ENCODE data around the gene ZNF516.

ZNF516 gene

DNA sequence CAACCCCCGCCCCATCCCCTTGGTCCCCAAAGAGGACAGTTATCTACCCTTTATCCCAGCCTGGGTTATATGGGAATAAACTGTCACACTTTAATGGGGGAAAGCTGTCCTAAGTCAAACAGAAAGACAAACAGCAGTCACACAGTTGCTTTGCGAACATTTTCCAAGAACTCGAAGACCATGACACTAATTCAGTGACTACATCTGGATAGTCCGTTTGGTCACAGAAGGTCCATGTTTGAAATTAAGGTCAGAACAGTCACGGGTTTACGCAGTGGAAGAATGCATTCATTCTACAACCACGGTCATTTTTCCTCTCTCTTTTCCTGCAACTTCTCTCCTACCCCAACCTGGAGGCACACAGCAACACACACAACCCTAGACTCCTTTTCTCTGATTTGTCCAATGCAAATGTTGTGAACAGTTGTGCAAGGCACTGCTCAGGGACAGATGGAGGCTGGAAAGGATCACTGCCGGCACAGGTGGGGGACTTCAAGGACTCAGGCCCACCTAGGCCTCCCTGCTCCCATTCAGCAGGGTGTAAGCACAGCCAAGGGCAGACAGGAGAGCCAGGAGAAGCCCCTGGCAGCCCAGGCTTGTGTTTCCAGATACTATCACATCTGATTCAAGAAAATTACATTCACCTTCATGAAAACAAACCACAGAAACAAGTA lies 39.9 kb downstream of the ZNF516 start:
- no peak for DNase-seq

DNA sequence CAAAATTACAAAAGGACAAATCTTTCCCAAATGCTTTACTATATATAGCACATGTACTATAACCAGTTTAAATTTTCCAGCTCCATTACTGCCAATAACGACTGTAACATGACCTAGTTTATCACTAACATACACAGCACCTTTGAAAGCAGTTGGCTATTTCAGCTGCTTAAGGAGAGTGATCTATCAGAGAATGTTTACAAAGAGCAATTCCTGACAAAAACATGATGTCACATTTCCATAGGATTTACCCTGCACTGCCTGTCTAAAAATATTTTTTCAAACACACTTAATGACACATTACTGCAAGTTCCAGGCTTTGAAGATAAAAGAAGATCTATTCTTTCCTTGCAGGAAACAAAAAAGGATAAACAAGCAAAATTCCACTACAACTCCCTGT lies 40.6 kb downstream of the ZNF516 start:
- no peak for DNase-seq

GRCh38 chr18:76453932-76454331 lies 41.1 kb downstream of the ZNF516 start:
- DNase-seq, result no peak

DNA sequence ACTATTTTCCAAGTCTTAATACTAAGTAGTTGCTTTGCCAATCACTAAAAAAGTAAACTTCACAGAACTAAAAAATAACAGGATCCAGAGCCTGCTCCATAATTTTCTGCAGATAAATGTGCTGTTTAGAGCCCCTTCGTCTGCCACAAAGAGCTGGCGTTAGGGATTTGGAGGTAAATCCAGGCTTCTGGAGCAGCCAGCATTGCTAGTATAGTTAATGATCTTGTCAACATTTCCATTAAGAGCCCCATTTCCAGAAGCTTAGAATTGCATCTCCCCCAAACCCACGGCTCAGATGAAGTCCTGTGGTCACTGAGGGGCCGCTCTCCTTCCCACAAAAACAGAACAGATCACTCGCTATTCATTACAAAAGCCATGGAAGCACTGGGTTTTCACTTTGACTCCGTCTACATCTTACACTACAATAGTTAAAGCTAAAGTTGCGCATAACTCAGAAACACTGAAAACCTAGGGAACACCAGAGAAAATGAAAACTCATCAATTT lies 41.9 kb downstream of the ZNF516 start:
- no peak for DNase-seq

DNA sequence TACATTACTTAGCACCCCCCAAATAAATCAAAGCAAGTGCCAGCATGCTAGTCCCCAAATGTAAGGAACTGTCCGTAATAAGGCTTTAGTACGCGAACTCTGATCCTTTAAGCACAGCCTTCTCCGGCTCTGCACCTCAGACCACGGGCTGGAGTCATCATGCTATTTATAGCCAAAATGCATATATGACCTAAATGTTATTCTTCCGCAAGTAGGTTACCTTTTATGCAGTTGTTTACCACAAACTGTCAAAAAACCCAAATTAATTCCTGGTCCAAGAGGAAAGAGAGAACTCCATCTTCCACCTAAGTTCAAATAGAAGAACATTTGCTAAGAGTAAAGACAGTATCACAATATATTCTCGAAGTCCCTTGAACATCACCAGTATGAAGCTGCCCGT lies 42.7 kb downstream of the ZNF516 start:
- no peak for DNase-seq

- DNase-seq, result no peak
Measured at GRCh38 chr18:76451396-76452331, 43.4 kb downstream of the ZNF516 start.

- DNase-seq, result no peak
Measured at GRCh38 chr18:76450452-76451395, 44.3 kb downstream of the ZNF516 start.

GRCh38 chr18:76449111-76449453 lies 46.0 kb downstream of the ZNF516 start:
- no peak for DNase-seq

DNA sequence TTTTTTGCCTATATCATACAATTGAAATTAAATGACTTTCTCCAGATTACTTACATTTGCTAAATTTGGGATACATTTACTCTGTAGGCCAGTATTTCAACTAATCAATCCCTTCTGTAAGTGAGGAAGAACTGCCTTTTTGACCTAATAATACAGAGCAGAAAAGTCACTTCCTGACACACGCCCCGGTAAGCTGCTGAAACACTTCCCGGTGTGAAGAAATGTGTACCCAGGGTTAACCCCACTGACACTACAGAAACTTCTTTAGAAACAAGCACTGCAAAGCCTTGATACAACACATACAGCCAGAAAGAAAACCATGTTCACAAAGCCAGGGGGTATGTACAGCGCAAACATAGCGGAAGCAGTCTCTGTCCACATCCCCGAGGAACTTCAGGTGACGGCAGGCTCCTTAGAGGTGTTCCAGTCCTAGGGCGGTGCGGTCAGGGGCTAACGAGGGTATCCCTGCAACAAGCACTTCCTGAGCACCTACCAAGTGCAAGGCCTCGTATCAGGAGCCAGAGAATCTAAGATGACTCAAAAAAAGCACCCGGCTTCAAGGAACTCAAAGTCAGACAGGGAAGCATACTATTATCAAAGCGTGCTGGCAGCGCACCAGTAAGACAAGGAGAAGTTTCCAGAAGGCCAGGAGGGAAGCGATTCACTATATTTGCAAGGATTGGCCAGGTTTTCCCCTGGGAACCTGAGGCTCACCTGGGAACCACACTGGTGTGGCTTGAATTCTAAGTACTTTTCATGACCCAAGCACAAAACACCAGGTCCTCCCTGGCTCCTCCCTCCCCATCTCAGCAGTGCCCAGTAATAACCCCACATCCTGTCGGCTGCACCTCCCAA lies 46.6 kb downstream of the ZNF516 start:
- no peak for DNase-seq

- no peak for DNase-seq
Measured at GRCh38 chr18:76447258-76447890, 47.7 kb downstream of the ZNF516 start.

DNA sequence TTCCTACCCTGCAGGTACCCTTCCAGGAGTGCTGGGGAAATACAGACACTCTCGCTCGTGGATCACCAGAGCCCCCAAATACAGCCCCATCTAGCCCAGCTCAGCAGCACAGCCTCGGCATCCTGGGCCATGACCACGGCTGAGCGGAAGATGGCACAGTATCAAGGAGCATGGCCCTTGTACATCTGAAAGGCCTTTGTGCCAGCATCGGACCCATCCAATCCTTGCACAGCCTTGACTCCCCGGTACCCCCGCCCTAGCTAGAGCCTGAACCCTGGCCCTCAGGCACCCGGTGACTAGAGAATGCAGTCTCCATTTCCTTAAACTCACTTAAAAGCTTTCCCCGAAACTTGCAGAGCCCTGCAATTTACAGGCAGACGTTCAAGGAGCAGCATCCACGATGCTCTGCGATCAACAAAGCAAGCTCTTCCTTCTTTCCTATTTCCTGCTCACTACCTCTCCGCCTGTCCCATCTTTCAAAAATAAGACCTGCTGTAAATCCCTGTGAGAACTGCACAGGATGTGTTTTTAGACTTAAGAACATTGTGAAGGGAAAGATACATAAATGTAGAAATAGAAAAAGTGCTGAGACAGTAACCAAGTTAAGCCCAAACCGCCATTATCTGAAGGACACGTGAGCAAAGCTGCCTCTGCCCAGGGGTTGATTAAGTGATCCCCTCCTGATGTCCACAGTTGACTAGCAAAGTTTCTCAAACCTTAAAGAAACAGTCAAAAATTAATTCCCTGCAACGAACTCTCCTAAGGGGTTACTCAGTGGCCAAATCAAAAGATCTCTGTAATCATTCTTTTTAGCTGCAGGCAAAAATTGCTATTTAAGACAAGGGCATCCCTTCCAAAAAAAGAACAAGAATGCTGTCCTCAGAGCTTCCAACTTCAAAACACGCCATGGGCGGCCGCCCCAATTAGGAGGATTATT lies 48.5 kb downstream of the ZNF516 start:
- DNase-seq, result no peak

DNA sequence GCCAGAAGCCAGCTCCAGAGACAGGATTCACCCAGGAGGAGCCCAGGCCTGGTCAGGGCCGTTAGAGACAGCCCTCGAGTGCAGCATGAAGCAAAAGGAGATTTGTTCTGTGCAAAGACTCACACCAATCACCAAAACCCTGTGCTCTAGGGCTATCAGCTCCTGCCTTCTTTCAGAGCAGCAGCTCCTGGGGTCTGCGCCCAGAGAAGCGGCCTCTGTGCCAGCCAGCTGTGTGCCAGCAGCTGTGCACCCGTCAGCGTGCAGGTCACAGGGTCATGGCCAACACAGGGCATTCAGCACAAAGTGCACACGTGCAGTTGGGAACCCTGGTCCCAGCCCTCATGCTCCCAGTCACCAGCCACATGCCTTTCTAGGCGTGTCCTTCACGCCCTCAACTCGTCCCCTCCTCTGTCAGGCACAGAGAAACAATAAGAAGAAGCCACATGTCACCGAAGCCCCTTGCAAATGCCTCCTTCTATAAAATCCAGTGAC lies 49.3 kb downstream of the ZNF516 start:
- DNase-seq, result no peak

GRCh38 chr18:76445275-76445674 lies 49.8 kb downstream of the ZNF516 start:
- DNase-seq, result no peak

DNA sequence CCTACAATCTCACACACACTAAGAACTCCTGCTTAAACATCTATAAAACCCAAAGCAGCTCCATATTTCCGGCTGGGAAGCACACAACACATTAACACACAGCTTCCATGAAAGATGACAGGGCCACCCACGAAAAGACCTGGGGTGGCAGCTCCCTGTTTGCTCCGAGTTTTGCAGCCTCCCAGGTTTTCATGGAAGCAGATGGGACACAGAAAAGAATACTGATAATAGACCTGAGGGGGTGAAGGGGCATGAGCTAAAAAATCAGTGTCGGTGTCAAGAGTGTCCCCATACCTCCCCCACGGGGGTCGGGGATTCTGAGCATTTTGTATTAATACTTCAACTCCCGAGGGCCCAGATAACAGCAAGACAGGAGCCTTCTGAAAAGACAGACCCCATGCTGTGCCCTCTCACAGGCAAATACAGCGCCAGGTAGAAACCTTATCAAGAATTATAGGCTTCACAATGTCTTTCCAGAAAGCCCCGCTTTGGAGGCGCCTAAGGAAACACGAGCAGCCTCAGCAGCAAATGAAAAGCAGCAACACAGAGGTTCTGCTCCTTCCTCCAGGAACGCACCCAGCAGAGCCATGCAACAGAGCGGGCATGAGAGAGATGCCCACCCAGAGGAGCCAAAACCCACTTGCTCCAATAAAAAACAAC lies 50.5 kb downstream of the ZNF516 start:
- DNase-seq, result no peak

GRCh38 chr18:76443519-76444445 lies 51.3 kb downstream of the ZNF516 start:
- DNase-seq, result no peak

DNA sequence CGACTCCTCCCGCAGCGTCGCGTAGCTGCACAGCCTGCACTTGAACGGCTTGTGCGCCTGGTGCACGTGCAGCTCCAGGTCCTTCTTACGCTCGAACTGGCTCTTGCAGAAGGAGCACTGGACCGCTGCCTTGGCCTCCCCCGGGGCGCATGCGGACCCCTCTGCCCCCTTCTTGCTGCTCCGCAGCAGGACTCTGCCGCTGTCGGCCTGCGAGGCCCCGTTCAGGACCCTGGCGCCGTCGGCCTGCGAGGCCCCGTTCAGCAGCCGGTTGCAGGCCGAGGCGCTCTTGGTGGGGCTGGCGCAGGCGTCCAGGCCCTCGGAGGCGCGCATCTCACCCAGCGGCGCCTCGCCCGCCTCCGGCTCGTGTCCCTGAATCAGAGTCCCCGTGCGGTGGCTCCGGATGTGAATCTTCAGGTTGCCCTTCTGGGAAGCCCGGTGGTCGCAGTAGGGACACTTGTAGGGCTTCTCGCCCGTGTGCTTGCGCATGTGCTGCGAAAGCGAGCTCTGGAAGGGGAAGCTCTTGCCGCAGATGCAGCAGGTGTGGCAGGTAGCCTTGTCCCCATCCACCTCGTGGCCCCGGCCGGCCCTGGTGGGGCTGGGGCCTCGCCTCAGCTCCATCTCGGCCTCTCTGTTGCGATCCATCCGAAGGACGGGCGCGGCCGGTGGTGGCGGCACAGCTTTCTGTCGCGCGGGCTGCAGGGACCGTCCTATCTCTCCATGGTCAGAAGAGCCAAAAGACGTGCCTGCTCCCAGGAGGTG lies 52.5 kb downstream of the ZNF516 start:
- no peak for DNase-seq

GRCh38 chr18:76441668-76442412 lies 53.2 kb downstream of the ZNF516 start:
- no peak for DNase-seq
